ENCODE data around the gene PNMA1.

PNMA1 gene

GRCh38 chr14:73736842-73737241, 22.7 kb upstream of the PNMA1 start:
- DNase-seq = no peak

- no peak for DNase-seq
Measured at GRCh38 chr14:73732006-73732405, 17.8 kb upstream of the PNMA1 start.

- DNase-seq = no peak
Measured at GRCh38 chr14:73731111-73731510, 16.9 kb upstream of the PNMA1 start.

GRCh38 chr14:73729556-73730265, 15.5 kb upstream of the PNMA1 start:
- DNase-seq = no peak

- peak; percentile 35 for DNase-seq
Measured at GRCh38 chr14:73728717-73729330, 14.6 kb upstream of the PNMA1 start.

GRCh38 chr14:73727166-73727565, 13.0 kb upstream of the PNMA1 start:
- no peak for DNase-seq

DNA sequence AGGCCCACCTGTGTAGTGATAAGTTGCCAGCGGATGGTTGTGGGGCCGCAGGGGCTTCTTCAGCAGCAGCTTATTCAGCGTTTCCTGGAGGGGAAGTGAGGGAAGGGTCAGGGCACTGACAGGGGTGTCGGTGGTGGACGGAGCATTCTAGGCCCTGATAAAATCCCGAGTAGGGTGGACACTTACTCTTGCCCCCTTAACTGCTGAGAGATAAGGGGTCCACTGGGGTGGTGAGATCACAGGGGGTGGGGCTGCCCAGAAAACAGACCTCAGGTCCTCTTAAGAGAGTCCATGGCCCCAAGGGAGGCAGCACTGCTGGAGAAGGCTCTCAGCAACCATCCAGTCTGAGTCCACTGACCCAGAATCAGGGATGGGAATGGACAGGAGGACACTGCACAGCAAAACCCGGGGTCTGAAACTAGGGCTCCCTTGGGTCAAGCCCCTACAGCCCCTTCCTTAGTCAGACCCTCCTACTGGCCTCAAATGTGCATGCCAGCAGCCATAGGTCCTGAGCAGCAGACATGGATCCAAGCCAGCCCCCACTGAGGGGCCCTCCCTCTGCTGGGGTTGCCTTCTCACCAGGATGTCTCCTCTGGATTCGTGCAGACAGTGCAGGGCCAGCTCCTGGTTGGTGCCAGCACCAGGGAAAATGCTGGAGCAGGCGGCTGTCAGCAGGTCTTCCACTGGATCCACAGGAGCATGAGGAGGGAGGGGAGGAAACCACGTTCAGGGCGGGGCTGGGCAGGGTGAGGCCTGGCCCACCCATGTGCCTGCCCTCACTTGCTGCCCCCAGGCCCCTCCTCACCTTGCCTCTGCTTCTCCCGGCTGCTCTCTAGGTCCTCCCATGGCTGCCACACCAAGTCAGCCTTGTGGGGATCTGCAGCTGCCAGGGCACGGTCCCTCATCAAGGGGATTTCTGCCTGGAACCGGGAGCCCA, 12.1 kb upstream of the PNMA1 start:
- DNase-seq = no peak

- DNase-seq = no peak
Measured at GRCh38 chr14:73725116-73726024, 11.2 kb upstream of the PNMA1 start.

- DNase-seq = no peak
Measured at GRCh38 chr14:73724696-73725095, 10.5 kb upstream of the PNMA1 start.

DNA sequence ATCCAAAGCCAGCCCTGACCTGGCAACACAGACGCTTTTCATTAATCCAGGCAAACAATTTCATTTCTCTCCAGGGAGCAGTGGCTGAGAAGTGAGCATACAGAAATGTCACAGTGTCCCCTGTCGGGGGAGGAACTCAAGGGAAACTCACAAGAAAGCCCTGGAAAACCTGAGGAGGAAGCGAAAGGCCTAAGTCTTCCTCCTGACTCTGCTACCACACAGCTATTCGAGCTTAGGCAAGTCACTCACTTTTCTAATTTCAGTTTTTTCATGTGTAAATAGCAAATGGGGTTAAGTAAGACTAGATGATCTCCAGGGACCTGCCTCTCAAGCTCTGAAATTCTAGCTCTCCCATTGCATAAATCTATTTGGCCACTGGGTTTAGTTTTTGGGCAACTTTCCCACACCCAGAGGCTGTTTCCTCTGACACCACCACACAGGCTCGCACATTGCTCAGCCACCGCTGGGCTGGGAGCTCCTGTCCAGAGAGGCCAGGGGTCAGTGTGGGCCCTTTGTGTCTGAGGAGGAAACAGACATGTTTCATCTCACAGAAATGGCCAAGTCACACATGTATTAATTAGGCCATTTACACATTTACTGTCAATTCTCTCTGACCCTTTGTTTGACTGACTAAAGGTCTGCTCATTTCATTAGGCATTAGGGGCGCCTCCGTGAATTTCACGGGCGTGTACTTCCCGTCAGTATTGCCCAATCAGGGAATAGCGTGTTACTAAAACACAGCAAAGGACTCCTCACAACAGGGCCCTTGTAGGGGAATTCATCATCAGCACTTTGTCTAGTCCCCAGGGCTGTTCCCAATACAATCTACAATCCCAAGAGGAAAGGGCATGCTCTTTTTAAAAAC, 9.8 kb upstream of the PNMA1 start:
- no peak for DNase-seq

GRCh38 chr14:73723406-73723796, 9.2 kb upstream of the PNMA1 start:
- DNase-seq = no peak

- no peak for DNase-seq
Measured at GRCh38 chr14:73722581-73722980, 8.4 kb upstream of the PNMA1 start.

GRCh38 chr14:73721101-73721821, 7.1 kb upstream of the PNMA1 start:
- no peak for DNase-seq

GRCh38 chr14:73720636-73721035, 6.5 kb upstream of the PNMA1 start:
- no peak for DNase-seq

GRCh38 chr14:73719791-73720190, 5.6 kb upstream of the PNMA1 start:
- no peak for DNase-seq

DNA sequence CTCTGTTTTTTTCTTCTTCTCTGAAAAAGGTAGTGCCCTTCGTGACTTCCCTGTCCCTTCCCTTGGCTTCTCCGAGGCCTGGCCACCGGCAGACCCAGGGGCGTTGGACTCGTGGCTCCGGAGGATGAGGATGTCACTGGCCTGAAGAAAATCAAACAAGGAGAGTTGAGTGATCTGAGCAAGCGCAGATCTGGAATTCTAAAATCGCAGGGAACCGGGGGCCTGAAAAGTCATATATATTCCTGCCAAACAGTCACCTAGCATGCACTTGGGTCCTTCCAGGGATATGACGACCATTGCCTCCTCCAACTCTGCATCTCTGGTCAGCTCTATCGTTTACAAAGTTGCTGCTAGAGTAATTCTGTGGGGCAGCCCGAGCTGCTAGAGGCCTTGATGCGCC, 5.2 kb upstream of the PNMA1 start:
- DNase-seq = no peak

- DNase-seq = no peak
Measured at GRCh38 chr14:73718418-73719251, 4.5 kb upstream of the PNMA1 start.

GRCh38 chr14:73717711-73718417, 3.7 kb upstream of the PNMA1 start:
- DNase-seq = no peak

DNA sequence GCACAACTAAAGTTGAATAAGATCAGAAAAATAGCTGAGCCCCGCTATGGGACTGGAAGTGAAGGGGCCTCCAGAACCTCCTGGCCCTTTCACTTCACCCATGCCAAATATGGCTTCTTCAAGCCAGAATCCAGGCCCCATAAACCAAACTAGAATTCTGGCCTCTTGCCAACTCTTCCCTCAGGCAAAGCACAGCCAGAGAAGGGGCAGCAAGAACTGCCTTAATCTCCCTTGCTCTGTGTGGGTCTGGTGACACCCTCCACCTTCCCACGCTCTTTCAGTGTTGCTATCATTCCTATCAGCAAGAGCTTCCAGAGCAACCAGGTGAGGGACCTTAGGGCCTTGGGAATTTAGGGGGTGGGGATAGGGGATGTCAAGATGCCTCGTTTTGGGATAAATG, 3.1 kb upstream of the PNMA1 start:
- DNase-seq = no peak
